CD4-positive, alpha-beta T cell (primary cell): Measurements from ENCODE around the gene SOX5. TPM values are rescaled to one million over a fixed set of nuclear protein-coding genes. Genes with fewer than 3 reads are reported as not detected.

Experiments
- ATAC-seq: fragments of 200-7000 bp; cut with Tn5 transposase; one replicate; pipeline ENCODE4 v1.10.0; 2022; ENCODE audit warnings: mild to moderate bottlenecking; ENCODE audit not compliant: poor library complexity
- CTCF ChIA-PET: fragments of 350-600 bp; sonication (Branson Sonifier 250); formaldehyde crosslinking; loops from one replicate; lab custom pipeline; 2021; ENCODE audit warnings: antibody characterized with exemption, inconsistent platforms; lab: Charles Lee
- POLR2A ChIA-PET: fragments of 350-600 bp; sonication (Branson Sonifier 250); formaldehyde crosslinking; loops from one replicate; lab custom pipeline; 2021; ENCODE audit warnings: antibody characterized with exemption, inconsistent platforms; lab: Charles Lee
- DNase-seq, 14 experiments: peaks; one replicate each; pipeline ENCODE4 v3.0.0-alpha.2; 2013 to 2020; ENCODE audit warnings: mixed read lengths in 2 of 14
- H3K27ac ChIP-seq, 2 donors: one replicate each; pipeline versions ENCODE4 v1.5.1 to v1.7.0; 2013; ENCODE audit warnings: low read length in 2 of 2, low read depth in 1 of 2, mild to moderate bottlenecking in 1 of 2
- H3K27me3 ChIP-seq, 2 experiments: 1 replicate in 1 of 2; 2 replicates in 1 of 2; pipeline versions ENCODE4 v1.6.1 to v1.7.0; 2013; ENCODE audit warnings: low read length in 2 of 2, control low read depth in 1 of 2, mild to moderate bottlenecking in 1 of 2, moderate library complexity in 1 of 2; ENCODE audit not compliant: insufficient read depth in 2 of 2, control insufficient read depth in 1 of 2
- H3K36me3 ChIP-seq: one replicate; pipeline ENCODE4 v1.6.1; 2013; ENCODE audit warnings: low read length, control low read depth; ENCODE audit not compliant: insufficient read depth
- H3K4me1 ChIP-seq: one replicate; pipeline ENCODE4 v1.6.1; 2013; ENCODE audit warnings: low read length, control low read depth; ENCODE audit not compliant: insufficient read depth
- H3K4me3 ChIP-seq: one replicate; pipeline ENCODE4 v1.5.1; 2013; ENCODE audit warnings: mild to moderate bottlenecking, low read length, moderate library complexity
- H3K9me3 ChIP-seq, 2 experiments: 1 replicate in 1 of 2; 2 replicates in 1 of 2; pipeline versions ENCODE4 v1.6.1 to v1.7.0; 2013; ENCODE audit warnings: low read length in 2 of 2, mild to moderate bottlenecking in 2 of 2, control low read depth in 1 of 2, moderate library complexity in 1 of 2; ENCODE audit not compliant: control insufficient read depth in 1 of 2, insufficient read depth in 1 of 2
- H3K27ac Mint-ChIP-seq: one replicate; pipeline ENCODE4 v1.8.0; 2020; ENCODE audit warnings: mixed read lengths
- H3K27me3 Mint-ChIP-seq: one replicate; pipeline ENCODE4 v1.8.0; 2021; ENCODE audit warnings: mixed read lengths
- H3K36me3 Mint-ChIP-seq: one replicate; pipeline ENCODE4 v1.8.0; 2021; ENCODE audit warnings: low read depth, mixed read lengths
- H3K4me1 Mint-ChIP-seq: one replicate; pipeline ENCODE4 v1.8.0; 2021; ENCODE audit warnings: low read depth, mixed read lengths
- H3K4me3 Mint-ChIP-seq: one replicate; pipeline ENCODE4 v1.8.0; 2020; ENCODE audit warnings: mild to moderate bottlenecking, mixed read lengths
- H3K9me3 Mint-ChIP-seq: one replicate; pipeline ENCODE4 v1.8.0; 2020; ENCODE audit warnings: mixed read lengths
- CTCF ChIP-seq: fragments of 200-600 bp; IDR thresholded peaks from one replicate; pipeline ENCODE4 v1.8.0; 2022; ENCODE audit warnings: antibody characterized with exemption, mild to moderate bottlenecking
- intact Hi-C, 2 experiments: fragments of 100-400 bp; cut with DNase I in 1 of 2; cut with micrococcal nuclease in 1 of 2; formaldehyde crosslinking; loops; one replicate each; pipeline versions ENCODE4 v1.15.1 to v1.9.0; 2023 to 2025; cut with DNase I, micrococcal nuclease
- total RNA-seq, 174 experiments: library from RNA in 2 of 174; stranded (reverse) in 2 of 174; gene quantifications; one replicate each; pipeline ENCODE4 v1.2.3 and lab custom pipeline; 2021 to 2026

SOX5 gene
- total RNA-seq, 2 experiments from 2014 or later: not detected

- TF ChIP-seq CTCF: no peak
- intact Hi-C loops: no loop called here
- ChIA-PET POLR2A (no interaction called here), CTCF (no interaction called here)
- Histone ChIP-seq H3K4me1 (no peaks in the 10 kb centered on the region), H3K27ac (no peak overlapping the region), H3K36me3 (no peaks in the 10 kb centered on the region), H3K9me3 (no peaks in the 10 kb centered on the region), H3K4me3 (no peak overlapping the region), H3K27me3 (no peaks in the 10 kb centered on the region)
- Mint-ChIP-seq H3K4me1 (no peaks in the 10 kb centered on the region), H3K9me3 (peaks cover 2% of the 10 kb centered on the region), H3K36me3 (no peaks in the 10 kb centered on the region), H3K4me3 (no peak overlapping the region), H3K27ac (no peak overlapping the region), H3K27me3 (no peaks in the 10 kb centered on the region)
- ATAC-seq (no peak), DNase-seq (no peak)
Observed at GRCh38 chr12:23952071-23952470, 2.6 kb upstream of the SOX5 start.

- no peak for TF ChIP-seq CTCF
- H3K27me3 ChIP-seq: no peaks in the 10 kb centered on the region
- no peaks in the 10 kb centered on the region for H3K4me1 ChIP-seq
- Mint-ChIP-seq H3K27me3 (no peaks in the 10 kb centered on the region), H3K36me3 (no peaks in the 10 kb centered on the region), H3K4me3 (no peak overlapping the region), H3K9me3 (peaks cover 2% of the 10 kb centered on the region), H3K4me1 (no peaks in the 10 kb centered on the region), H3K27ac (no peak overlapping the region)
- H3K36me3 ChIP-seq: no peaks in the 10 kb centered on the region
- intact Hi-C loops: no loop called here
- H3K27ac ChIP-seq: no peak overlapping the region
- POLR2A ChIA-PET: no interaction called here
- DNase-seq (no peak), ATAC-seq (no peak)
- H3K9me3 ChIP-seq: no peaks in the 10 kb centered on the region
- no peak overlapping the region for H3K4me3 ChIP-seq
- CTCF ChIA-PET: no interaction called here
Observed at GRCh38 chr12:23950775-23951451, 1.4 kb upstream of the SOX5 start.

- Mint-ChIP-seq H3K4me3 (no peak overlapping the region), H3K4me1 (no peaks in the 10 kb centered on the region), H3K27ac (no peak overlapping the region), H3K36me3 (no peaks in the 10 kb centered on the region), H3K9me3 (peaks cover 2% of the 10 kb centered on the region), H3K27me3 (no peaks in the 10 kb centered on the region)
- Histone ChIP-seq H3K9me3 (no peaks in the 10 kb centered on the region), H3K36me3 (no peaks in the 10 kb centered on the region), H3K27ac (no peak overlapping the region), H3K27me3 (no peaks in the 10 kb centered on the region), H3K4me1 (no peaks in the 10 kb centered on the region), H3K4me3 (no peak overlapping the region)
- ChIA-PET CTCF (no interaction called here), POLR2A (no interaction called here)
- ATAC-seq (no peak), DNase-seq (no peak)
- intact Hi-C loops: no loop called here
- no peak for TF ChIP-seq CTCF
Observed at GRCh38 chr12:23950210-23950774, 822 bp upstream of the SOX5 start.
